Stimulated activated CD4-positive, alpha-beta T cell treated with anti-CD3 and anti-CD28 coated beads, Interleukin-12 subunit alpha, Interleukin-12 subunit beta, amount 100 ng/mL, for 48 hours (primary cell): Measurements from ENCODE around the gene ENTREP1.
"Not testable (repeated sequence)": the region's sequence is repeated elsewhere in the genome, so short reads cannot be mapped to it uniquely, and the experiment has no call there.

ENCODE experiments used
- DNase-seq, 3 donors: peaks; one replicate each; pipeline ENCODE4 v3.0.0-alpha.2; 2020; ENCODE audit warnings: low read depth in 2 of 3, low spot score in 1 of 3

The ENTREP1 gene

GRCh38 chr9:69324549-69325401 is at the start of gene ENTREP1:
TSS of gene ENTREP1 (plus strand) at chr9:69325215. CDS start at chr9:69325310, 95 bp downstream.
- DNase-seq, result no peak

- DNase-seq, result no peak
These were observed 48.2 kb upstream of the ENTREP1 start for GRCh38 chr9:69276775-69277174.

- DNase-seq, result peak; percentile 9 to 19 (median 16)
These were observed 45.8 kb upstream of the ENTREP1 start for GRCh38 chr9:69279084-69279731.

- DNase-seq, result no peak
These were observed 45.3 kb upstream of the ENTREP1 start for GRCh38 chr9:69279733-69280132.

GRCh38 chr9:69283003-69283402 is 42.0 kb upstream of the ENTREP1 start:
- no peak for DNase-seq

- no peak for DNase-seq
These were observed 32.9 kb upstream of the ENTREP1 start for GRCh38 chr9:69292078-69292477.

GRCh38 chr9:69293156-69293555 is 31.9 kb upstream of the ENTREP1 start:
- DNase-seq, result no peak

- no peak for DNase-seq
These were observed 29.0 kb upstream of the ENTREP1 start for GRCh38 chr9:69295872-69296552.

- DNase-seq, result no peak
These were observed 27.6 kb upstream of the ENTREP1 start for GRCh38 chr9:69297300-69297980.

GRCh38 chr9:69299315-69299714 is 25.7 kb upstream of the ENTREP1 start:
- DNase-seq, result no peak

GRCh38 chr9:69299826-69300225 is 25.2 kb upstream of the ENTREP1 start:
- no peak for DNase-seq

- no peak for DNase-seq
These were observed 21.7 kb upstream of the ENTREP1 start for GRCh38 chr9:69303331-69303730.

- DNase-seq, result not testable (repeated sequence)
These were observed 18.0 kb upstream of the ENTREP1 start for GRCh38 chr9:69306895-69307445.

GRCh38 chr9:69307446-69308205 is 17.4 kb upstream of the ENTREP1 start:
- DNase-seq, result no peak

- DNase-seq, result no peak
These were observed 16.6 kb upstream of the ENTREP1 start for GRCh38 chr9:69308206-69308931.

- no peak for DNase-seq
These were observed 11.8 kb upstream of the ENTREP1 start for GRCh38 chr9:69313175-69313574.

- DNase-seq, result no peak
These were observed 10.5 kb upstream of the ENTREP1 start for GRCh38 chr9:69314547-69314946.

GRCh38 chr9:69317081-69317480 is 7.9 kb upstream of the ENTREP1 start:
- no peak for DNase-seq

GRCh38 chr9:69317894-69318293 is 7.1 kb upstream of the ENTREP1 start:
- peak in 2 of 3 donors; percentile 1 to 10 for DNase-seq
